GM10847 (cell line): Measurements from ENCODE around the gene CMTR1.
A peak's percentile ranks its signal among the peaks of the same experiment; 100 is the strongest.

Experiments
- POLR2A ChIP-seq: IDR thresholded peaks from 2 replicates; pipeline ENCODE4 v1.6.1; 2011; ENCODE audit not compliant: insufficient read length; ENCODE audit errors: extremely low read depth

Gene CMTR1

DNA sequence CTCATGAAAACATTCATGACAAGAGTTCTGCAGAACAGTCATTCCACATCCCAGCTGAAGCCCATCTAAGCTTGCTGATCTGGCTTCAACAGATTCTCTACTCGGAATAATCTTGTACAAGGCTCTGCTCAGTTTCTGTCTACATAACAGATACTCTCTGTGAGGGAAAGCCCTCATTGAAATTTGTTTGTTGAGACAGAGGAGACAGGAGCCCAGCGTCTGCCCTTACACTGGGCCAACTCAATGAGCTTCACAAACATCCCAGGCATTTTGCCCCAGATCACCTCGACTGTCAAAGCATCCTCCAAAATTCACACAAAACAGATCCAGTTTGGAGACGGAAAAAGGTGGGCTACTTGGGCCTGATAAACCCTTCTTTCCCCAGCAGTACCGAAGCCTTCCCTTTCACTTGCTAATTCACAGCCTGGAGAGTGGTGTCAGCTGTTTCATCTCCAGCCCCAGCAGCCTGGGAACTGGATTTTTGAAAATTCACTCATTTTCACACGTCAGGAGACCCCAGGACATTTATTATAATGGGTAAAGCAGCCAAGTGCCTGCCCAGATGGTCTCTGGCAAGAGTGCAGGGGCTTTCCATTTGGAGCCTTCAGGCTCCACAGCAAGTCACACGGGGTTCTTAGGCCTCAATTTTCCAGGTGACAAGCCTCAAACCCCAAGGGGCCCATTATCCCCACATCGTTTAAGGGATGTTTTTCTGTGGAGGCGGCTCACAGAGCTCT is 59.4 kb downstream of the CMTR1 start:
- no peak for TF ChIP-seq POLR2A

DNA sequence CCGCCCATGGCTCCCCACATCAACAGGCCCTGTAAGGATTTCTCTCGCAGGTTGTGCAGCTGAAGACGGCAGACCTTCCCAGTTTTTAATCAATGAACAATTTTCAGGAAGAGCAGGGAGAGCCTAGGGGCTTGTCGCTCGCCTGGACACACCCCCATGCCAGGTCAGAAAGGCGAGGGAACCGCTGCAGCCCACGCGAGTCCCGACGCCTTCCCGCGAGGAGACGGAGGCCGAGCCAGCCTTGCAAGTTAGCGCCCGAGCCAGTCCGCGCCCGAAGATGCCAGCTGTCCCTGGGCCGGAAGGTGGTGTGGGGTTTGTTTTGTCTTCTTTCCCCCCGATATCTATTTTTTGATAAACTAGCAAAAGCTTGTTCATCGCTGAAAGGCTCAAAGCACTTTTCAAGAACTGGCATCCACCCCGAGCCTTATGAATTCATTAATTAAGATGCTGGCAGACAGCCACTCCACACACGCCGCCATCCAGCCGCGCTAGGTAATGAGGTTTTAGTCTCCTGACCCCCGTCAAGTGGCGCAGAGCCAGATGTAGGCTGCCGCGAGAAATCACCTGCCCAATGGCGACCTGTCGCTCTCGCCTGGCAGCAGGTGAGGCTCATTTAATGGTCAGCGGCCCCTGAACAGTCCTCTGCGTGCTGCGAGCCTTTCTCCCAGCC is 60.1 kb downstream of the CMTR1 start:
- no peak for TF ChIP-seq POLR2A

DNA sequence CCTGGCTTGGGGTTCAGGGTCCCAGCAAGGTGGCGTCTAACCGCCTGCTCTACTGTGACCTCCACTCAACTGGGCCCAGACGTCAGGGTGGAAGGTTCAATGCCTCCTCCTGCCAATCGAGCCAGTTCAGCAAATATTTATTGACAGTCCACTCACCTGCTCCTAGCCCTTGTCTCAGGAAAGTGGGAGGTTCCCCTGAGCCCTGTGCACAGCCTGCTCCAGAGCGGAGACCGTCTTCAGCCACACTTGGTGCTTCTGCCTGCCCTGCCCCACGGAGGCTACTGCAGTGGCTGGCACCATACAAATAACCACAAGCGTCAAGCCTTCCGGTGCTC is 60.6 kb downstream of the CMTR1 start:
- TF ChIP-seq POLR2A, result no peak

DNA sequence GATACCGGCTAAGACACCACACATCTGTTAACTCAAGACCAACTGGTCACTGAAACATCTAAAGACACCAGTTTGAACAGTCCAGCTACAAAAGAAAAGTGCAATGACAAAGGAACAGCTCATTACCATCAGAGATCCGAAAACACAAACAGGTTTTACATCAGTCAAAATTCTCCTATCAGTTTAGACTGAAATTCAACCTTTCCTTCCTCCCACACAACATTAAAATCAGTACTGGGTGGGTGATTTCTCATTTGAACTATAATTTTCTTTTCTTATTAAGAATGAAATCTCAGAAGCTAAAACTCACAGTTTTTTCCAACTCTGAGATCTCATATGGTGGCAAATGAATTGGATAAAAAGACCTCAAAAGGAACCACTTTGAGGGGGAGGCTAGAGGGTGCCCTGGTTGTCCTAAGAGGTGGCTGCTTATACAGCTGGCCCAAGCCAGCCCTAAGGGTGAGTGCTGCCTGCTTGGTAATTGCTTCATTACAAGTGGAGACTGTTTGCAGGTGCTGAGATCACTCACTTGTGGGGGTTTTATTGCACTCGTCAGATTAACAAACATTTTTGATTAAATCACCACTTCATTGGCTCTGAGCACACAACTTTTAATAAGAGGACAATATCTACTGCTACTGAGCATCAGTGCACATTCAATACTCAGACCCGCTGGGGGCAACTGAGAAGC is 62.4 kb downstream of the CMTR1 start:
- no peak for TF ChIP-seq POLR2A

DNA sequence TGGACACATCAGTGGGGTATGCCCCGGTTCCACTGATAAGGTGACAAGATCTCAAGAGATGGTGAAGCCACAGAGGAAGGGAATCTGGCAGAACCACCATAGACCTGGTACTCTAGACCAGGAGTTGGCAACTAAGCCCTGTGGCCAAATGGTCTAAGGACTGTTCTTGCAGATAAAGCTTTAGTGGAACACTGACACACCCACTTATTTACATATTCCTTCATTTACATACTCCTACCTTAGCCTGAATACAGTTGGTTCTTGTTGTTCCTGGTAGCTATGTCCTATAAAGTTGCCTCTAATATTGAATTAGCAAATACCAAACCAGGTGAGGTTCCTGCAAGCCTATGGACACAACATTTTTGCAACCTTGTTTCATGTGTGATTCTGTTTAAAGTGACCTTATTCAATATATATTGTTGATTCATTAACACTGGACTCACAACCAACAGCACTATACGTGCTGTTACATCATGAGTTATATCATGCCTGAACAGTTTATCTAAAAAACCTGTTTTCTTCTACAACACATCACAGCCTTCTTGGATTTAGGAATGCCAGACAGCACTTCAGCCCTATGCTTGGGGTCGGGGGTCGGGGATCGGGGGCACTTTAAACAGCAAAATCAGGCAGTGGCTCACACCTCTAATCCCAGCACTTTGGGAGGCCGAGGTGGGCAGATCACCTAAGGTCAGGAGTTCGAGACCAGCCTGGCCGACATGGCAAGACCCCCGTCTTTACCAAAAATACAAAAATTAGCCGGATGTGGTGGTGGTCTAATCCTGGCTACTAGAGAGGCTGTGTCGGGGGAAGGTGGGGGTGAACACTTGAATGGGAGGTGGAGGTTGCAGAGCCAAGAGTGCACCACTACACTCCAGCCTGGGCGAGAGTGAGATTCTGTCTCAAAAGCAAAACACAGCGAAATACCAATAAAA is 64.2 kb downstream of the CMTR1 start:
- no peak for TF ChIP-seq POLR2A

DNA sequence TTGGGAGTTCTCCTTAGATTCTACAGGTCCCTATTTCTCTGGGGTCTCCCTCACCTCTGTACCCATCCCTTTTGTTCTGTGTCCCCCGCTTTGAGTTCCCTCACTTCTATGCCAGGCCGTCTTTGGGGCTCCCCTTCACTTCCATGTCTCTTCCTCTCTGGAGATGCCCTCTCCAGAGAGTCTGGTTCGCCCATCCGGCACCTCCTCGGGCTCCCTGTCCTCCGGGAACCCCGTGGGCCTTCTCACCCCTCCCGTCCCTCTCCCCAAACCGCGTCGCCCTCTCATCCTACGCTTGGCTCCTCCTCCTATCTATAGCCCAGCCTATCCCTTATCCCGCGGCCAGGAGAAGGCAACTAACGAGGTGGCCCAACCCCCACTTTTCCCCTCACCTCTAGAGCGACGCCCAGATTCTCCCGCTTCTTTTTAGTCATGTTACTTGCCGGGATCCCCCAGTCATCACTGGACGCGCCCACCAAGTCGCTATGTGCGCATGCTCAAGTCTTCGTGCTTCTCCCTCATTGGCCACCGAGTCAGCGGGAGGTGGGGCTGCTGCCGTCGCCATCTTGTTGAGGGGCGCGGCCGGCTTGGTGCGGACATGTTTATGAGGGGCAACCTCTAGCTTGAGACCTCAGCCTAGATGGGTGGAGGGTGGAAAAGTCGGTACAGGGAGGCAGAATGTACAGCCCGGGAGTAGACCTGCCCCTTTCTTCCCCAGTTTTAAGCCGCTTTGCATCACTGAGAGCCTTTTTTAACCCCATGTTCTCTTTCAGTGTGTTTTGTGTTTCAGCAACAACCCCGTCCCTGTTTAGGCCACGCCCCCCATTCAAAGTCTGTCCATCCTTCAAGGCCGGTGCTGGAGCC is 66.6 kb downstream of the CMTR1 start, which contains the start of gene CCDC167:
Gene CCDC167, minus strand, starts transcription at position 461 of the 861 bp plus-strand sequence. Its CDS starts 30 bp downstream, at position 431.
- peak; percentile 17 for TF ChIP-seq POLR2A

DNA sequence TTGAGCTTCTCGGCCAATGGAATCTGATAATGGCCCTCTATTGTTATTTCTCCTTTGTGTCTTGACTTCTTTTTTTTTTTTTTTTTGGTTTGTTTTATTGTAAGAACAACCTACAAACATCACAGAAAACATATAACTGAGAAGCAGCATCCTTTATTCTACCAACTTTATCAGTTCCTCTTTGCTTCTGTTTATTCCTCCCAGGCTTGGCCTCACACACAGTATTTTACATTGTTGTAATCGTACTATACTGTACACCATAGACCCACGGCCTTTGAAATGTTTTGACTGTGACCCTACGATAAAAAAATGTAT is 67.2 kb downstream of the CMTR1 start:
- no peak for TF ChIP-seq POLR2A

DNA sequence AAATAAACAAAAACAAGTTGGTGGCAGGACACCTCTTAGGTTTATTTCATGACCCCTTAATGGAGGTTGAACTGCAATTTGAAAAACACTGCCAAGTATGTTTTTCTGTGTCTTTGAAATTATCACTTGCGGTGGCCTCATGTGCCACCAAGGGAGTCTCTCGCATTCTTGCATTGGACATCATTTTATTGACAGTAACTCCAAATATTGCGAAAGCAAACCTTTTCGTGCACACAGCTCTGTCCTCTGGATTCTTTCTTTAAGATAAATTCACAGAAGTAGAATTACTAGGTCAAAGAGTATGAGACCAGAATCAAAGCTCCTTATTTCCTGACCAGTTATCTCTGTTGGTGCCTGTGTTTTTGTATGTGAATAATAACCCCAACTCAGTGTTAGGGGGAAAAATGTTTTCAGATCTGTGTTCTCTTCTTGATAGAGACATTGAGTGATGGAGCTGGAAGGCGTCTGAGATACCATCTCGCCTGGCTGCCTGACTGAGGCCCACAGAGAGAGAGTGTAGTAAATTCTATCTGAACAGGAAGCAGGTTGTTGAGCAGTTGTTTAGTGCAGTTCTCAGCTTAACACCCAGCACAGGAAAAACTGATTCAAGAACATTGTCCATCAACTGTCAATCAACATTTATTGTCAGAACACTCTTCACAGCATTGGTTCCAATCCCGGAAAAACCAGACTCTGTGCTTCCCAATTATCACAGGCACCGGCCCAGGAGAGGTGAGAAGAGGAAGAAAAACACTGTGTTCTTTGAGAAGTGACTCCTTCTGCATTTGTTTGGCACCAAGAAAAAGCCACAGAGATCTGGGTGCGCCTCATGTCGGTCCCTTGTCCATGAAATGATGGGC is 68.8 kb downstream of the CMTR1 start:
- no peak for TF ChIP-seq POLR2A

DNA sequence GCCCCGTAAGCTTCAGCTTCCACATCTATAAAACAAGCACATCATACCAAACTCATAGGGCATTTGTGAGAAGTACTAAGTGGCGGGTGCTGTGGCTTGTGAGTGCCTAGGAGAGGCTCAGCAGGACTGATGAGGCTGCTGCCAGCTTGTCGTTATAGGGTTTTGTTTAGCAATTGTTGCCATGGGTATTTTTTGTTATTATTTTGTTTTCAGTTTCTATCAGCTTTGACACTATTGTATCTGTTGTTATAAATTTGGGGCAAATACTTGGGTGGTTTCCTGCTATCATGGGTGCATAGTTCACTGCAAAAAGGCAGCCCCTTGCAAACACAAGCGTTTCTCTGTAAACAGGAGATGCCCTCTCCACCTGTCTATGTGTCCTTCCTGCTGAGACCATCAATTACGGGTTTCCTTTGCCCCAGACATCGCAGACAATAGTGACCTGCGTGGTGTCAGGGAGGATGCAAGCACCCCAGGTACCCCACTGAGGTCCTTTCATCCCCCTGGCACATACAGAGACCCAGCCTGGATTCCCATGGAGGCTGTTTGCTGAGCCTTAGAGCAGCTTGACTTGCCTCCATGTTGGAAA is 69.8 kb downstream of the CMTR1 start:
- TF ChIP-seq POLR2A, result no peak

DNA sequence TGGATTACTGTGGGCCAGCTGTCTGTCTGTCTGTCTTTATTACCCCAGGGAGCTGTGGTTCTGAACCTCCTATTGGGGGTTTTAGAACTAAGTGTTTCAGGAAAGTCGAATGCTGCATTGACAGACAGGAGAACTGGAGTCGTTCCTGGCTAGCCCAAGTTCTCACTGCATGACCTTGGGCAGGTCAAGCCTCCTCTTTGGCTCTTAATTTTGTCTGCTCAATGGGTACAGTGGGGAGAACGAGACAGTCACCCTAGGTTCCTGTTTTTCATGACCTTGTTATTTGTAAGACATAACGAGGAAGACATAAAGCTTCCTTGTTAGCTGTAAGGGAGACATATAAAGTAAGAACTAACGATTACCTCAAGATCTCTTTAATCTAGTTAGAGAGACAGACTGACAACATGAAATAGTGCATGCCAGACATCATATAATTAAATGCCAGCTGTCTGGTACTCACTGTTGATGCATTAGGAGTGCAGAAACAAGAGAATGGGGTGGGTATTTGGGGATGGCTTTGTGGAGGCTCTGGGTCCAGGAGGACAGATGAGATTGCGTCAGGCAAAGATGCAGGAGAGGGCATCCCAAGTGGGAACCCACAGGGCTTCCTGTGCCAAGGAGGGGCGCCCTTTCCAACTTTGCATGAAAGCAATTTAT is 70.4 kb downstream of the CMTR1 start:
- no peak for TF ChIP-seq POLR2A

DNA sequence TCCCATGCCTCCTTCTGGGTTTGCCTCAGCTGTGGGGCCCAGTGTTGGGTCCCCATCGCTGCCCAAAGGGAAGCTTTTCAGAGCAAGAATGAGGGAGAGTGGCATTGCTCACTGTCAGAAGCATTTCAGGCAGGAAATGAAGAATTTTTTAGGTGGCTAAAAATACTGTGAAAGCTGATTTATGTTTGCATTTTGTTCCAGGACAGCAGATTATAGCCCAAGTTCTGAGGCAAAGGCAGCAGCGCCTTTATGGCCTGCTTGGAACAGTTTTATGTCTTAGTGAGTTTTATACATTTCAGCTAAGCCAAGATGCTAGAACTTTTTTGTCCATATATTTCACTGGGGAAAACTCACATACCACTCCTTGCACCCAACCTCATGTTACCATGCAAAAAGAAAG is 71.0 kb downstream of the CMTR1 start:
- no peak for TF ChIP-seq POLR2A

DNA sequence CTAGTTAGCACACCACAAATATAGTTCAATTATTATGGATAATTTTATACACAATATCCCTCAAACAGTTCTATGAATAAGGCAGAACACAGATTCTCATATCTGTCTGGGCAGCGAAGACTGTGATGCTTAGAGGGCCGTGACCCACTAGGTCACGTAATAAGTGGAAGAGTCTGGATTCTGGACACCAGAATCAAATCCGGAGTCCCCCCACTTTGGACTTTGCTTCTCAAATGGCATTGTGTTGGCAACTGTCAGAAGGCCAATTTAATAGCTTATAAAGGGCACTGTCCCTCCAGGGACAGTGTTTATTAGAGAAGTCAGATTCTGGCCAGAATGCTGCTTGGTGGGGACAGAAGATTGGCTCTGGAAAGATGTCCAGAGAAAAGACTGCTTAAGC is 73.5 kb downstream of the CMTR1 start:
- TF ChIP-seq POLR2A, result no peak

DNA sequence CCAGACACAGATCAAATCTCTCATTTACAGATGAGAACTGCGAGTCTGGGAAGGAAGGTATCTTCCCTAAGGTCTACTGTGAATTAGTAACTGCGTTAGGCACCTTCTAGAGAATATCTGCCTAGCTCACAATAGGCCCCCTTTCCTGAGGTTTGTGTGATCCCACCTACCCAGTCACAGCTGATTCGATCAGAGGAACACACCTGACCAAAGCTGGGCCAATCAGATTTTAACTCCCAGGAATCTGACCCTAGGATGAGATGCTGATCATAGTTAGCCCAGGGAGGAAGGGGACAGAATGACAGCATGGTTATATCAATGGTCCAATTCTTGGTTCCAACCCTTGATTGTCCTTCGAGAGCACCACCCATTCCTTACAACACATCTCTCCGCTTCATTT is 74.1 kb downstream of the CMTR1 start:
- TF ChIP-seq POLR2A, result no peak
